Measurements from ENCODE around the gene CEBPA. TPM values are rescaled to one million over a fixed set of nuclear protein-coding genes. Genes with fewer than 3 reads are reported as not detected.

The CEBPA gene
- polyA plus RNA-seq, 3 donors = 33.6 to 335 (median 60.3) TPM

DNA sequence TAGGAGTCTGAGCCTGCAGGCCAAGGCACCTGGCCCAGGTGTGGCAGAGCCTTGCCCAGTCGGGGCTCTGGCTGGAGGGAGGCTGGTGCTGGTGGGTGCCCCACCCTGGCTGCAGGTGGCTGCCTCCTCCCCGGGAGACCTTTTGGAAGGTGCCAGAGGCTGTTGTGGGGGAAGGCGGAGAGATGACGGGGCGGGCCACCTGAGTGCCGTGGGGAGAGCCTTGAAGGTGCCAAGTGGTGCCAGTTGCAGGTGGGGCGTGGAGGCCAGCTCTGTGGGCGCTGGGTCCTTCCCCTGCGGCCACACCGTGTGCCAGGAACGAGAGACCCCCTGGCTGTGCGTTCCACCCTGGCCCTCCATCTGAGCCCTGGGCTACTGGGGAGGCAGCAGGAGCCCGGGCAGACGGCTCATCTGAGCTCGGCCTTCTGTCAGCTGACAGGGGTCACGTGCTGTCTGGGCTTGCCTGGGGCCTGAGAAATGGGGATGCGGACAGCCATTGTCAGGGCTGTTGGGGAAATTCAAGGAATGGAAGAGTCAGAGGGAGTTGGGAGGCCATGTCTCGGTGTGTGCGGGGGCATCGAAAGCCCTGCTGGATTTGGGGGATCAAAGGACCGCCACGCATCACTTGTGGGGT, 20.9 kb downstream of the CEBPA start:
- no peak overlapping the region for H3K27ac ChIP-seq (ENCODE audit: low read depth, low read length)
- WGBS, 3 donors = 85 to 93% (median 90%) methylated on average over 21 to 22 of the region's 22 CpGs

DNA sequence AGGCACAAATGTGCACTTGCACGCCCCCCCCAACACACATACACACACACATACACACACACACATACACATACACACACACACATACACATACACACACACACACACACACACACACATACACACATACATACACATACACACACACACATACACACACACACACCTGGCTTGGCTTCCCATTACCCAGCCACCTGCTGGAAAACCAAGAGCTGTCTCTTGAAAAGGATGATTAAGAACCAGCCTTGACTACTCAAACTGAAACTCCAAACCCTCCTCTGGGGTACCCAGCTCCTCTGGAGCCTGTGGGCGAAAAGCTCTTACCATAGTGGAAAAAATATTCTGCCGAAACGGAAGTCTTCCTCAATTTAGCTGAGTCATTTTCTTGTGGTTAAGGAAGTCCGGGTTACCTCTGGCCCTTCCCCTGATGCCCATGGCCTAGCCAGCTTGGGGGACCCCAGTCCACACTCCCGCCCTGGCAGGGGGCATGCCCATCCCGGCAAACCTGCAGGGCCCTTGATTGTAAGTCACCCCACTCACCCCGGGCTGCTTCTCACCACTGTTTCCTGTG, 21.9 kb downstream of the CEBPA start:
- 52 to 85% (median 64%) methylated on average over 8 of the region's 8 CpGs for WGBS, 3 donors
- no peak overlapping the region for H3K27ac ChIP-seq (ENCODE audit: low read depth, low read length)

DNA sequence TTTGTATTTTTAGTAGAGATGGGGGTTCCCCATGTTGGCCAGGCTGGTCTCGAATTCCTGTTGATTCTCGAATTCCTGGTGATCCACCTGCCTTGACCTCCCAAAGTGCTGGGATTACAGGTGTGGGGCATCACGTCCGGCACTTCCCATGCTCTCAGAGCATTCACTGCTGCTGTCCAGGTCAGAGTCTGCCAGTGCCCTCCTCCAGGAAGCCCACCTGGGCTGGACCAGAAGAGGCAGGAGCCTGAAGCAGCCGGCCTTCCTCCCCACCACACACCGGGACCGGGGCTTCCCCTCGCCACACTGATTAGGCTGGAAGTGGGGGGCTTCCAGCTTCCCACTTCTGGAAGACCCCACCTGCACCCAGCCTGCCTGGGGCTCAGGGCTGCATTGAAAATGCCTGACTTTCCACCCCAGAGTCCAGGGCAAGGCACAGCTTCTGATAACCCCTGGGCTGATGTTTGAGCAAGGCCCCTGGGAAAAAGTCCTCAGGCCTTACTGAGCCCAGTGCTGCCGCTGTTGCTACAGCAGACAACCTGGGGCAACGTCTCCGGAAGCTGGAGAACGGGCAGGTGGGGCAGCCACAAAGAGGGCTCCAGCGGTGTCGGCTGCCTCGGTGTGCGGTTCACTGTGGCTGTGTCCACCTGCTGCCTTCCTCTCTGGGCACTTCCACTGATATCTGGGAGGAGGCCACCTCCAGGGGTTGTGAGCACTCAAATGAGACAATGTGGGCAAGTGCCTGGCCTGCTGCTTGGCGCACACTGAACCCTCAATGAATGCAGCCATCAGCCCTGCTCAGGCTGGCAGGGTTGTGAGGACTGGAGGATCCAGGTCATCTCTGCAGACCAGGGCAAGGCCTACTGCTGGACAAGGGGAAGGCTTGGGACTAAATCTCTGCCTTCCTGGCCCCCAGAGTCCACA, 22.6 kb downstream of the CEBPA start:
- WGBS, 3 donors = 76 to 94% (median 82%) methylated on average over 17 of the region's 17 CpGs
- no peak overlapping the region for H3K27ac ChIP-seq (ENCODE audit: low read depth, low read length)

DNA sequence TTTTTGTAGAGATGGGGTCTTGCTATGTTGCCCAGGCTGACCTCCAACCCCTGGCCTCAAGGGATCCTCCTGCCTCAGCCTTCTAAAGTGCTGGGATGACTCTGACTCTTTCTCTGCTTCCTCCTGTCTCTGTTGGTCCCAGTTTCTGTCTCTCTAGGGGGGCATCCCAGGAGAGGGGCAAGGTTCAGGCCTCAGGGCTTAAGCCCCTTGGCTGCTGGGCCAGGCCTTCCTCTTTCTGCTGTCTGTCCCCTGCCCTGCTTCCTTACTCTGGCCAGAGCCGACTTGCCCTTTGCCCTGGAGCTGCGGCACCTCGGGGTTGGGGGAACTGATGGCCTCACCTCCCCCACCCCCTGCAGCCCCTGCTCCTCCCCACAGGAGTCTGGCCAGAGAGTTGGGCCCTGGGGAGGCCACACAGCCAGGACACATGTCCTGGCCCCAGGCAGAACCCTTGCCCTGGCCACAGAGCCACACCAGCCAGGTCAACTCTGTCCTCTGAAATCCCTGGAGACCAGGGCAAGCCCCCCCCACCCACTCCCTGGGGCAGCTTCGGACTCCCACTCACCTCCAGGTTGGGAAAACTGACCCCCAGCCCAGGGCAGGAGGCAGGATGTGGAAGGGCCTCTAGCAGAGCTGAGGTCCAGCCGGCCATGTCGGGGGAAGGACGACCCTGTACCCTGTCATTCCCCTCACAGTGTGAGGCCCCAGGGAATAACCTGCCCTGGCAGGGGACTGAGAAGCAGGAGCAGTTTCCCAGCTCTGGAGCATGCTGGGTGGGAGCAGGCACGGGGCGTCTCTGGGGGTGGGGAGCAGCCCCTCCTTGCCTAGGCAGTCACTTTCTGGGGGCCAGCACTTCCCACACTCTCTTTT, 23.7 kb downstream of the CEBPA start:
- WGBS, 3 donors = 57 to 81% (median 60%) methylated on average over 9 of the region's 9 CpGs
- no peak overlapping the region for H3K27ac ChIP-seq (ENCODE audit: low read depth, low read length)

DNA sequence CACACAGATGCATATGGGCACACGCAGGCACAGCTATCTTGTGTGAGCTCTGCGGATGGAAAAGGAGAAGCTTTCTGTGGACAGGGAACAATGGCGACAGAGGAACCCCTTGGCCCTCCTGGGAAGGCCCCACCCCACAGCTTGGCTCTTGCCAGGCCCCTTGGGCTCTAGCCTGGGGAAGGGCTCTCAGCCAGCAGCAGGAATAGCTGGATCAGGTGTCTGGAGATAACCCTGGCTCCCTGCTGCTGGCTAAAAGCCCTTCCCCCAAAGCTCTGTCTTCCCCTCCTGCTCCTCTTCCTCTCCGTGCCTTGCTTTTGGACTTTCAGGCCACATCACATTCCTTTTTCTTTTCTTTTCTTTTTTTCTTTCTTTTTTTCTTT, 24.3 kb downstream of the CEBPA start:
- H3K27ac ChIP-seq (ENCODE audit: low read depth, low read length) = no peak overlapping the region
- WGBS, 3 donors = 65 to 89% (median 68%) methylated on average over 4 of the region's 4 CpGs

DNA sequence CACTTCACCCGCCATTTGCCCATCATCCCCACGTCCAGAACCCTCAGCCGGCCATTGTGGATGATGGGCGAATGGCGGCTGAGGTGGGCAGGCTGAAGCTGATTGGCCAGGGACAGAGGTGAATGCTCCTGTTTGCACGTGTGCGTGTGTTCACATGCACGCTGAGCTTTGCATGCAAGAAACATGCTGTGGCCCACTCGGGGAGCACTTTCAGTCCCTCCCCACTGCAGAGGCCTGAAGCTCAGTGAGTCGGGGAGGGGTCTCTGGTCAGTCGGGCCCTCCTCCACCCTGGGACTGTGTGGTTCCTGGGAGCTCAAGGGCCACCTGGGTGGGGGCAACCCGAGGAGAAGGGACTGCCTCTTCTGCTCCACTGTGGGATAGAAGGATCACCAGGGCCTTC, 24.9 kb downstream of the CEBPA start:
- WGBS, 3 donors = 89 to 94% (median 91%) methylated on average over 12 of the region's 12 CpGs

DNA sequence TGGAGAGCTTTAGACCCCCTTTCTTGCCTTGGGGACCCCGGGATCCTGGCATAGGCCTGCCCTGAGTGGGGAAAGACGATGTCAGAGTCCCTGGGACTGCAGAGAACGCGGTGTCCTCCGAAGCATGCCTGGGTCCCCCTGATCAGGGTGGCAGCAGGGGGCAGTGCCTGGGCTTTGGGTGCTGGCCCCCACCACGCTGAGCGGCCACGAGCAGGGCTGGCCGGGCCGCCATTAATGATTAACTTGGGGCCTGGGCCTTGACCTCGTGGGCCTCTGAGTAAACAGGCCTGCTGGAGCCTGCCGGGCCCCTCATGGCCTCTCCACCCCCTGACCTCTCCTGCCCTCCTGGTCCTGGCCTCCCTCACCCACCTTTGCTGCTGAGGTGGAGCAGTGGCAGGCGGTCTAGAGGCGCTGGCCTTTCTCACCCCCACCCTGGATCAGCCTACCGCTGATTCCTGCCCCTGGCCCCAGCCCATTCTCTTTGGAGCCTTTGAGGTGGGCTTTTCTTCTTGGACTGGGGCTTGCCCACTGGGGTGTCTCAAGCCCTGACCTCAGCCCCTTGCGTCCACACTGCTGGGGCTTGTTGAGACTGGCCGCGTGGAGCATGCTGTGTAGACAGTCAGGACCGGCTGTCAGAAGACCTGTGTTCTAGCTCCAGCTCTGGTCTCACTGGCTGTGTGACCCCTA, 26.3 kb downstream of the CEBPA start:
- WGBS, 3 donors = 84 to 94% (median 92%) methylated on average over 19 of the region's 19 CpGs

More for the DNA sequence above, 24.9 kb downstream of the CEBPA start:
- H3K27ac ChIP-seq (ENCODE audit: low read depth, low read length) = no peak overlapping the region

DNA sequence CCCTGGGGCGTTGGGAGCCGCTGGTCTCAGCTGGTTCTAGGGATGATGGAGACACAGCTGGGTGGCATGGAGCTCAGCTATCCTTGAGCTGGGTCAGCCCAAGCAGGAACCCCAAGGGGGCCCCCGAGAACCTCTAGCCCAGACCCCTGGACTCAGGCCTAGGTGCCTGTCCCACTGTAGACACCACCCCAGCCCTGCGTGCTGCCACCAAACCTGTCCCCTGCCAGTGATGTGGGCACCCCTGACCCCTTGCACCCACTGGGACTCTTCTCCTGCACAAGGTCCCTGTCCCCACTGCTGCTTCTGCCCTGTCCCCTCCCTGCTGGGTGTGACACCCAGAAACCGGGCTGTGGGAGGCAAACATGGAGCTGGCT, 26.8 kb downstream of the CEBPA start:
- WGBS, 3 donors = 86 to 97% (median 93%) methylated on average over 5 of the region's 5 CpGs

More for the DNA sequence above, 26.3 kb downstream of the CEBPA start:
- no peak overlapping the region for H3K27ac ChIP-seq (ENCODE audit: low read depth, low read length)

DNA sequence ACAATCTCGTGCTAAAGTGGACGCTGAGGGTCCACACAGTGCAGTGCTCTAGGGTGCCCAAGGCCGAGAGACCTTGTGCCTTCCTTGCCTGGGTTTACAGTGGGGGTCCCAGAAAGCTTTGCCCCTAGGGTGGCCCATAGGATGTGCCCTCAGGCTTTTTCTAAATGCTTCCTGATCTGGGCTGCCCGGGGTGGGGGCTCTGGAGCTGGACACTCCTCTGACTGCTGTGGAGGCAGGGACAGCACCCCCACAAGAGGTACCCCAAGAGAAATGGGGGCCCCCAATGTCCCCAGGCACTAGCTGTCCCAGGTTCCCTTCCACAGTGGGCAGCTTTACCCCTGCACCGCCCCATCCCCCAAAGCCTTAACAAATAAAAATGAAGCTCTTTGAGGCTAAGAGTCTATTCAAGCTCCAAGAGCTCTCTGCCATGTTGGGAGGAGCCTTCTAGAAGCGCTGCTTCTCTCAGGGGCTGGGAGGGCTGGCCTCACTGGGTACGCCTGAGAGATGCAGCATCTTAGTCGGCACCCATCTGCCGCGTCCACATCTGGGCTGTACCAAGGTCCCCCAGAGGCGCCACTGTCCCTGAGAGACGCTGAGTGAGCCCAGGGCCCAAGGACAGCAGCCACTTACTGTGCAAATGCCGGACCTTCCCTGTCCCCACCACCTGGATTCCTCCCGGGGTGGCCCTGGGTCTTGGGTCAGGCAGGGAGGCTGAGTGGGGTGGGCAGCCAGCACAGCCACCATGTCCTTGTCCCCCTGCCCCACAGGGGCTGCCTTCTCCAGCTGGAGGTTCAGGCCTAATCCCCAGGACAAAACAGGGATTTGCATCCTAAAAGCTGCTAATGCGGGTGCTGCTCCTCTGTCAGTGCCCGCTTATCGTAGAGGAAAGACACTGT, 27.4 kb downstream of the CEBPA start:
- 81 to 84% (median 83%) methylated on average over 16 to 17 of the region's 17 CpGs for WGBS, 3 donors
- no peak overlapping the region for H3K27ac ChIP-seq (ENCODE audit: low read depth, low read length)

More for the DNA sequence above, 26.8 kb downstream of the CEBPA start:
- no peak overlapping the region for H3K27ac ChIP-seq (ENCODE audit: low read depth, low read length)

DNA sequence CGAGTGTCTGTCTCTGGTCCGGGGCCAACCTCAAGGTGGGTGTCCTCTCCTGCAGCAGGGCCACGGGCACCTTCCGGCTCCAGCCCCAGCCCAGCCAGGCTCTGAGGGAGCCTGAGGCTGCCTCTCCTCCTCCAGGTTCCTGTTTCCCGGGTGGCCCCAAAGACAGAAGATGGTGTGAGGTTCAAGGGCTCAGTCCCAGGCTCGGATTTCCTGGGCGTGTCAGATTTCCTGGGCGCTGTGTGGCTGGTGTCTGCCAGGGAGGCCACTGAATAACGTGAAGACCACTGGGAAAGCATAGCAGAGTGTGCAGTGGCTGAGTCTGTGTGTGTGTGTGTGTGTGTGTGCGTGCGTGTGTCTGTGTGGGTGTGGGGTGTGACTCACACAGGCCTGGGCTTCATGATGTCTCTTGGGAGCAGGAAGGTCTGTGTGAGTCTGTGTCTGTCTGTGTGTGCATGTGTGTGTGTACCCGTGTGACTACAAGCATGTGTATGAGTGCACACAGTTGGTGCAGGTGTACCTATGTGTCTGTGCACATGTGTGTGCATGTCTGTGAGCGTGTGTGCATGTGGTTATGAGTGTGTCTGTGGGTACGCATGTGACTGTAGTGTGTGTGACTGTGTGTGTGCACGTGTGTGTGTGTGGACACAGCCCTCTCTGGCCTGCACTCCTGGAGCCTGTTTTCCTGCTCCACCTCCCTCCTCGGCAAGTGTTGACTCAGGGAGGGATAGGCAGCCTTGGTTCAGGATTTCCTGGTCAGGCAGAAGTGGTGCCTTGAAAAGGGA, 28.3 kb downstream of the CEBPA start:
- 28 to 71% (median 30%) methylated on average over 16 of the region's 16 CpGs for WGBS, 3 donors
- no peak overlapping the region for H3K27ac ChIP-seq (ENCODE audit: low read depth, low read length)

DNA sequence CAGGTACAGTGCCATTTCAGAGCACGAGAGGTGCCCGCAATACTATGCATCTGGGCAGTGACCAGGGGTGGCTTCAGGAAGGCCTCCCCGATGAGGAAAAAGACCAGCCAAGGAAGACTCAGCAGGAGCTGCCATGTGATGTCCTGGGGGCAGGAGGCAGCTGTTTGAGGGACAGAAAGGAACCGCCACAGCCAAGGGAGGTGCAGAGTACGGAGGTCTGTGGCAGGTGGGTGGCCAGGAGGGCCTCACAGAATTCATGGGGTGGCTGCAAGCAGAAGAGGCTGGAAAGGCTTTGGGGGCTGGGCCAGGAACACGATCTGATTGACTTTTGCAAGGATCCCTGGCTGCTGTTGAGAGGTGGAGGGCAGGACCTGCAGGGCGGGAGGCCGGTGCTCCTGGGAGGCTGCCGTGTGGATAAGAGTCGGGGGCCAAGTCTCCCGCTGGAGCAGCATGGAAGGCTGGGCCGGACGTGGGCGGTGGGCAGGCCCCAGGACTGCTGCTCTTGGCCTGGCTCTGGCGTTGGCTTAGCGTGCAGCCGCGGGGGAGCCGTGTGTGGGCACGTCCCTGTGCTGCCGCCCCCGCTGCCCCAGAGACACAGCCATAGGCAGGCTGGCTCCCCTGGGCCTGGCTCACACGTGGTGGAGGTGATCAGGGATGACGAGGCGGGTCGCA, 29.1 kb downstream of the CEBPA start:
- no peak overlapping the region for H3K27ac ChIP-seq (ENCODE audit: low read depth, low read length)
- 64 to 75% (median 66%) methylated on average over 21 to 26 of the region's 26 CpGs for WGBS, 3 donors

DNA sequence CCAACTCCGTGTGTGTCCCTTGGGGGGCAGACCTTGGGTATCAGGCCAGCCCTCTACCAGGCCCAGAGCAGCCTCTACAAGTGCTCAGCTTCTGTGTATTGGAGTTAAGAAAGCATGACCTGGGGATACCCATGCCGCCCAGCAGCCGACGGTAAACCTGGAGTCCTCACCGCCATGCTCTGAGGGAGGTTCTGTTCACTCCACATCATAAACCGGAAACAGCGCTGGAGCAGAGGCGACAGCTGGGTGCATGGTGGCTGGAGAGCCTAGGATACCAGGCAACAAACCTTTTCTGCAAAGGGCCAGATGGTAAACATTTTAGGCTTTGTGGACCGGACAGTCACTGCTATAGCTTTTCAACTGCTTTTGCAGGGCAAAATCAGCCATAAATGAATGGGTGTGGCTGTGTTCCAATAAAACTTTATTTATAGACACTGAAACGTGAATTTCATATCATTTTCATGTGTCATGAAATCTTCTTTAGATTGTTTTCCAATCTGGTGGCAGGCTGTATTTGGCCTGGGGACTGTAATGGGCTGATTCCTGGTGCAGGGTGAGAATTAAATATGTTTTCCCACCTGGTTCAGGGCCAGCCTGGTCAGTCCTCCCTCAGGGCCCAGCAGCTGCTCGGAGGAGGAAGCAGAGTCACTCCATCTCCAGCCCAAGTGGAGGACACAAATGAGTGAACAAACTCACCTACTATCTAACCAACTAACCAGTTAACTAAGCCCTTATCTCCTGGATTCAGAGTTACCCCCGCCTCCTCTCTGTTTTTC, 30.9 kb downstream of the CEBPA start:
- no peak overlapping the region for H3K27ac ChIP-seq (ENCODE audit: low read depth, low read length)
- 90 to 92% (median 92%) methylated on average over 12 of the region's 12 CpGs for WGBS, 3 donors

DNA sequence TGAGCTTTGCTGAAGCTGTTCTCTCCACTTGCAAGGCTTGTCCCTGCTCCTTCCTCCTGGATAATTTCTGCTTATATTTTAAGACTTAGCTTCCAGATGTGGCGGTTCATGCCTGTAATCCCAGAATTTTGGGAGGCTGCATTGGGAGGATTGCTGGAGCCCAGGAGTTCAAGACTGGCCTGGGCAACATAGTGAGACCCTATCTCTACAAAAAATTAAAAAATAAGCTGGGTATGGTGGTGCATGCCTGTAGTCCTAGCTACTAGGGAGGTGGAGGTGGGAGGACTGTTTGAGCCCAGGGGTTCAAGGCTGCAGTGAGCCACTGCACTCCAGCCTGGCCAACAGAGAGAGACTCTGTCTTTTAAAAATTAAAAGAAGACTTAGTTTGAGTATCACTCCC, 31.6 kb downstream of the CEBPA start:
- WGBS, 3 donors = 86 to 98% (median 90%) methylated on average over 1 of the region's 1 CpG

DNA sequence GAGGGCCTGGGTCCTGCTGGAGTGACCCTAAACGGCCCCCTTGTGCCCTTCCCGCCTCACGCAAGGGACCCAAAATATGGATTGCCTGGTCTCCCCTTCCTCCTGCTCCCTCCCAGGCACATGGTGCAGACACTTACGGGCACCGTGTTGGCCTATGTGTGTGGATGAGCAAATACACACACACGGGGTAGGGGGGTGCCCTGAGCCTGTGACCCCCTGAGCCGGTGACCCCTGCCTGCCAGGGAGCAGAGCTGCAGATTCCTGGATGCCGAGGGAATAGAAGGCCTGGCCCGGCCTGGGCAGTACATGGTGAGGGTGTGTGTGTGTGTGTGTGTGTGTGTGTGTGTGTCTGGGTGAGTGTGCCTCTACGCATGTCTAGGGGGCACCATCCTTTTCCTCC, 33.3 kb downstream of the CEBPA start:
- H3K27ac ChIP-seq (ENCODE audit: low read depth, low read length) = no peak overlapping the region
- 76 to 81% (median 79%) methylated on average over 10 of the region's 10 CpGs for WGBS, 3 donors

More for the DNA sequence above, 31.6 kb downstream of the CEBPA start:
- no peak overlapping the region for H3K27ac ChIP-seq (ENCODE audit: low read depth, low read length)
